GM21737 (cell line): ENCODE results near the gene RAI1.
A peak's percentile ranks its signal among the peaks of the same experiment; 100 is the strongest.

Experiments used
- ATAC-seq: cut with Tn5 transposase; IDR thresholded peaks from one replicate; pipeline ENCODE4 v1.9.1; 2021; ENCODE audit warnings: mild to moderate bottlenecking, moderate library complexity; ENCODE audit not compliant: unreplicated experiment

Gene RAI1

GRCh38 chr17:17839791-17840707 lies 158.8 kb downstream of the RAI1 start:
- ATAC-seq: peak; percentile 50

GRCh38 chr17:17840751-17841591 lies 159.7 kb downstream of the RAI1 start:
- no peak for ATAC-seq

GRCh38 chr17:17841601-17842025 lies 160.4 kb downstream of the RAI1 start:
- no peak for ATAC-seq

GRCh38 chr17:17842111-17842876 lies 161.0 kb downstream of the RAI1 start:
- ATAC-seq: no peak

DNA sequence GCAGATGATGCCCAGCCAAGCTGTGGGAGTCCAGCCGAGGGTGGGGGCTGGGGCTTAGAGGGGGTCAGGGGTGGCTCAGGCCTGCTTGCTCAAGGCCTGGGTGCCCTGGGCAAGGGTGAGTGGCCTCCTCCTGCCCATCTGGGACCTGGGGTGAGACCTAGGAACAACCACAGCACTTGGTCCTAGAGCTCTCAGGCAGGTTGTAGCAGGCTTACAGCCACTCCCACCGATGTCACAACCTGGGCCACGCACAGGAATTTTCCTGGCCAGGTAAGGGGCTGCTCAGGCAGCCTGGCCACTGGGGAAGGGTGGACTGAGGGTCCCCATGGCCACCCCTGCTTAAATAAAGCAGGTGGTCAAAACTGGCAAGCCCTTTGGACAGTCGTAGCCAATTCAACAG lies 161.8 kb downstream of the RAI1 start:
- no peak for ATAC-seq

DNA sequence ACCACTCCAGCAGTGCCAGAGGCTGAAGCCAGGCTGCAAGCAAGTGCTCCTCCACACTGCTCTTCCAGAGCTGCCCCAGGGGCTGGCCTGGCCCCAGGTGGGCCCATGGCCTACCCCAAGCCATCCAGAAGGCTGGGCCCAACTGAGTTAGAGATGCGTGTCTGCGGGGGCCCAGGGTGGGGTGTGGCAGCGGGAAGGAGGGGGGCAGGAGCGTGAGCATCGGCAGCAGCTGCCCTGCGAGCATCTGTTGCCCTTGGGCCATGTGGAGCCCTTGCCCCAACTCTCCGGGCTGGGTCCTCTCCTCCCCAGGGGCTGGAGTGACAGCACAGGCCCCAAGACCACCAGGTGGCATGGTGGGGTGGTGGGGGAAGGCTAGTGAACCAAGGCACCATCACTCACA lies 162.8 kb downstream of the RAI1 start:
- no peak for ATAC-seq

- ATAC-seq: no peak
Observed at GRCh38 chr17:17844500-17844899, 163.2 kb downstream of the RAI1 start.

DNA sequence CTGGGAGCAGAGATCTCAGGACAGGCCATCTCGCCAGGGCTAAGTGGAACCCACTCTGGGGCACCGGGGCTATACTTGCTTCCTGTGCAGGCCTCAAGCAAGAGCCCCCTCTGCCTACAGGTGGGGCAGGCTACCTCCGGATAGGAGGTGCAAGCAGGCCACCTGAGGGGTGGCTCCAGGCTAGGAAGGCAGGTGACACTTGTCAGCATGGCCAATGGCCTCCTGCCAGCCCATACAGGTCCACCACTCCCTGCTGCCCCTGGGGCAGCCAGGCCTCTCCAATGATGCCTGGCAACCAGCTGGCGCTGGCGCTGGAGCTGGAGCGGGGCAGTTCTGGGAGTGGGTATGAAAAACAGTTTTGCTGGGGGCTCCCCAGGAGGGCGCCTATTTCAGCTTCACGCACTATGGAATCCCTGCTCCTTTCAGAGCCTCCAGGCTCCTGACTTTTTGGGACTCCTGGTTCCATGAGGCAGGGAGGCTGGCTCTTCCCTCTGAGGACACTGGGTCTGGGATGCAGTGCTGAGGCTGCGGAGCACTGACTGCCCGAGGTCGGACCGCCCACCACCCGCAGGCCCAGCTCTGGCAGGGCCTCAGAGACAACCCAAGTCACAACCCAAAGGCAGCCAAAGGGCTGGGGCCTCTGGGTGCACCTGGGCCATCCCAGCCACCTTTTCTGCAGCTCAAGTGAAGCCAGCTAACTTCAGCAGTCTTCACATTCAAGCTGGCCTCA lies 164.0 kb downstream of the RAI1 start:
- no peak for ATAC-seq

GRCh38 chr17:17846003-17846402 lies 164.7 kb downstream of the RAI1 start:
- ATAC-seq: no peak

GRCh38 chr17:17846645-17847044 lies 165.4 kb downstream of the RAI1 start:
- no peak for ATAC-seq

DNA sequence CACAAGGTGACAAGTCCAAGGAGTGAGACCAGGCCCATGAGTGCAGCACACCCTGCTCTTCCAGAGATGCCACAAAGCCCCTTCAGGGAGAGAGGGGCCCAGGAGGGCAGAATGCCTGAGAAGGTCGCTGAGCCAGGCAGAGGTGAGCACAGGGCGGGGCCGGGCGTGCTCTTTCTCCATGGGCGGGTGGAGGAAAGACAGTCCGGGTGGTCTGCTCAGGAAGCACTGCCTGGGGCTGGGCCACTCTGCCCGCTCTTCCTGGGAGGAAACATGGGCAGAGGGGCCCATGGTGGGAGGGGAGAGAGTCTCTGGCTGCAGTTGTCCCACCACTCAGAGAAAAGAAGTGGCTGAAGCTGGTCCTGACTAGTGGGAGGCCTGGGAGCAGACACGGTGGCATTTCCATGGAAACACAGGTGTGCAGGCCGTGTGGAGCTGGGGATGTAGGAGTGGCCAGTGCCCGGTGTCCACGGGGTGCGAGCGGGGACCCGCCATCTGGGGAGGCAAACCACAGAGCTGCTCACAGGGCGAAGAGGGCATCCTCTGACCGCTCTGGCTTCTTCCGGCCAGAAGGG lies 165.9 kb downstream of the RAI1 start:
- ATAC-seq: no peak

DNA sequence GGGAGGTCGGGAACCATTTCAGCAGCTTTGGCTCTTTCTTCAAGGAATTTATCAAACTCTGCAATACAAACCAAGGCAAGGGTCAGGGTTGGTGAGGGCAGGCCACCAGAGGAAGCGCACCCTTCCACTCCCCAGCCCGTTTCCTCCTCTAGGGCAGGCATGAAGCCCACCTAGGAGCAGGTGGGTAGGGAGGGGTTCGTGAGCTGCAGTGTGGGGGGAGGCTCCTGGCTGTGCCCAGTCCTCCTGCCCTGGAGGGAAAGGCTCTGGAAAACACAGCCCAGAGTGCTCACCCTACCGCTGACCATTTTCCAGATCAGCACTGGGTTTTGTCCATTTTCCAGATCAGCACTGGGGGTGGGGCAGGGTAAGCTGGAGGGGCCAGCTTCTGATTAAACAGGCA lies 166.5 kb downstream of the RAI1 start:
- ATAC-seq: no peak

- ATAC-seq: no peak
Observed at GRCh38 chr17:17848311-17849082, 167.2 kb downstream of the RAI1 start.

DNA sequence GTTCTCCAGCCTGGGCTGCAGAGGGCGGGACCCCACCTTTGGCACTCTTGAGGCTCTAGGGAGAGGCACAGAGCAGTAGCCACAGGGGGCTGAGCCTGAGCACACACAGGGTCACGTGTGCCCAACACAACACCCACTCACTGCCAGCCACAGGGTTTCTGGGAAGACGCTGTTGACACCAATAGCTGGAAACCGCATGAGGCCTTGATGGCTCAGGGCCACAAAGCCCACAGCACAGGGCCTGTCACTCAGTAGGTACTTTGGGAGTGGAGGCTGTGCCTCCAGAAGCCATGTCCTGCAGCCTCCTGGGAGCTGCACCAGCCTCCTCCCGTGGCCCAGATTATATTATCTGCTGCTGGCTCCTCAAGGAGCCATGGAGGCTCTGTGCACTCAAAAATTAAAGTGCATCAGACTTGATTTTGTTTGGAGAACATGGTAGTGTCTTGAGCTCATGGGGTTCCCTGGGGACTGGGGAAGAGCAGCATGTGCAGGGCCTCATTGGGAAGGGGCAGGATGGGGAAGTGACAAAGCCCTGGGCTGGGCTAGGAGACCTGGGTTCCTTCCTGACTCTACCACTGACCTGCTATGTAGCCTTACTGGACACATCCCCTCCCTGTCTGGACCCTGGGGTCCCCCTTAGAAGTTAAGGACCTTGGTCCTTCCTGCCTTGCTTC lies 168.0 kb downstream of the RAI1 start:
- no peak for ATAC-seq

- no peak for ATAC-seq
Observed at GRCh38 chr17:17849845-17850373, 168.7 kb downstream of the RAI1 start.

DNA sequence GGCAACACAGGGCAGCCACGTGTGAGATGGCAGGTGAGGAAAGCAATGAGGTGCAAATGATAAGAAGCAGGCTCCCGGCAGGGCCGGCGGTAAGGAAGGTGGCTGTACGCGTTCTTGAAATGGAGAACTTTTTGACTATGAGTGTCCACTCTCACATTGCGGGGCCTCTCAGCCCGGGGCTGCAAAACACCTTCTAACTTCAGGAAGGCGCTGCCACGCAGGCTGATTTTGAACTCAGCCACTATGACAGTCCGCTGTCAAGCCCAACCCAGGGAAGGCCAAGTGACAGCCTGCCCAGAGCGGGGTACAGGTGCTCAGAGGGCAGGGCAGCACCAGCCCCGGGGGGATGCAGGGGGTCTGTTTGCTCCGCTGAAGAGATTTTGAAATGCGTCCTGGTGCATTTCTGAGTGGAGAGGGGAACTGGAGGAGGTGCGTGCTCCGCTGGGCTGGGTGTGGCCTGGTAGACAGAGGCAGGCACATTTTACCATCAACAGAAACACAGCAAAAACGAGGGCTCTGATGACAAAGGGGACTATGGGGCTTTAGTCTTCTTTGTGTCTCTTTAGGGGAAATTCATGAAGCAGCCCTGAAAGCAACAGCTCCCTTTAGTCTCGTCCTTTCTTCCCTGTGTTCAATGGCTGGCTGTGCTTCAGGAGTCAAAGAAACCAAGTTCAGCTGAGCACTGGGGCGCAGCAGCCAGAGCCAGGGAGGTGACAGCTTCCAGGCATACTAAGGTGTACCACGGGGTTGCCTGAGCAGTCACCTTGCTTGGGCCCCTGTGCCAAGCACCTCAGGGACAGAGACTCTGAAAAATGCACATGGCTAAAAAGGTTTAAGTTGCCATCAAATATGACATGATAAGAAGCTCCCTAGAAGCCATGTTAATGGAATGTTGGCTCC lies 170.1 kb downstream of the RAI1 start:
- ATAC-seq: no peak

- ATAC-seq: no peak
Observed at GRCh38 chr17:17852930-17853329, 171.7 kb downstream of the RAI1 start.
